Activated naive CD8-positive, alpha-beta T cell treated with anti-CD3 and anti-CD28 coated beads, Interleukin-2, amount 50 U/mL, for 24 hours (primary cell): ENCODE measurements around the gene CDH23.
A peak's percentile ranks its signal among the peaks of the same experiment; 100 is the strongest.

Experiments used
- ATAC-seq: fragments of 150-1000 bp; cut with Tn5 transposase; one replicate; pipeline ENCODE4 v1.10.0; 2021
- DNase-seq: peaks from one replicate; pipeline ENCODE4 v3.0.0; 2021
- H3K27ac Mint-ChIP-seq: one replicate; pipeline ENCODE4 v1.8.0; 2021; ENCODE audit warnings: mild to moderate bottlenecking, mixed read lengths
- H3K27me3 Mint-ChIP-seq: one replicate; pipeline ENCODE4 v1.8.0; 2021; ENCODE audit warnings: mixed read lengths
- H3K36me3 Mint-ChIP-seq: one replicate; pipeline ENCODE4 v1.8.0; 2021; ENCODE audit warnings: low read depth, mixed read lengths
- H3K4me1 Mint-ChIP-seq: one replicate; pipeline ENCODE4 v1.8.0; 2021; ENCODE audit warnings: mixed read lengths
- H3K4me3 Mint-ChIP-seq: one replicate; pipeline ENCODE4 v1.8.0; 2021; ENCODE audit warnings: mild to moderate bottlenecking, moderate library complexity, mixed read lengths
- H3K9me3 Mint-ChIP-seq: one replicate; pipeline ENCODE4 v1.8.0; 2021; ENCODE audit warnings: mixed read lengths

The CDH23 gene

DNA sequence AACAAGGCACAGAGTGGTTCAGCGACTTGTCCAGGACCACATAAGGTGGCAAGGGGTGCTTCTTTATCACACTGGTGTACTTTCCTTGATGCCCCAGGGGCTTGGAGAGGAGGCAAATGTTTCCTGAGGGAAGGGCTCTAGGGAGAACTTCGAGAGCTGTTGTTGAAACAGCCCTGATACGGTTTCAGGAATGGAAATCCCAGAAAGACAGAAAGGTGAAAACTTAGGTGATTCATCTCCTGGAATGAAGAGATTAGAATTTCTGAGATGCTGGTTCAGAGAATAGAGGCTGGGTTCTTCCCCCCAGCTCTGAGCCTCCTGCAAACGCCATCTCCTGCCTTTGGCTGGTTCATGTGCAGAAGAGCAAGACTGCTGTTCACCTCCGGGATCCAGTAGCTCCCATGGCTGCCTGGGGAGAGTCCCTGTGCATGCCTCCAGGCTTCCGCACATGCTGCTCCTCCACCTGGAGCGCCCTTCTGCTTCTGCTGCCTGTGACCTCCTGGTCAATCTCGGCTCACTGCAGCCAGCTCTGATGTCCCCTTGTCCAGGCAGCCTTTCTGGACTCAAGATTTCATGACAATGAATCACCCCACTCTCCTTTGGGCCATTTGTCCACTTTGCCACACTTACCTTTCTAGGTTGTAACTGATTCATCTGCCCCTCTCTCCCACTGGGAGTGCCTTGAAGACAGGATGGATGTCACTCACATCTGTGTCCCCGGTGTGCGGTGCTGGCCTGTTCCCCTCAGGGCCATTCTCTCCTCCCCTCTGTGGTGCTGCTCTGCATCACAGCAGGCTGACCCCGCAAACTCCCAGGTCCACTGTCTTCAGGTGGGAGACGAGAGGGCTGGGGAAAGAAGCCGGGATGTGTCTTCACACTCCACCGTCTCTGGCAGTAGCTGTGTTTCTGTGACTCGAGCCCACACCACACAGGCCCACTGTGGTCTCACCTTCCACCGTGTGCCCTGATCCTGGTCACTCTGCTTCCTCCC lies 3.6 kb upstream of the CDH23 start:
- Mint-ChIP-seq H3K27me3 (peaks cover 40% of the 10 kb centered on the region), H3K4me3 (no peak overlapping the region), H3K36me3 (no peaks in the 10 kb centered on the region), H3K4me1 (peaks cover 3% of the 10 kb centered on the region), H3K9me3 (no peaks in the 10 kb centered on the region), H3K27ac (no peak overlapping the region)
- no peak for DNase-seq
- no peak for ATAC-seq

DNA sequence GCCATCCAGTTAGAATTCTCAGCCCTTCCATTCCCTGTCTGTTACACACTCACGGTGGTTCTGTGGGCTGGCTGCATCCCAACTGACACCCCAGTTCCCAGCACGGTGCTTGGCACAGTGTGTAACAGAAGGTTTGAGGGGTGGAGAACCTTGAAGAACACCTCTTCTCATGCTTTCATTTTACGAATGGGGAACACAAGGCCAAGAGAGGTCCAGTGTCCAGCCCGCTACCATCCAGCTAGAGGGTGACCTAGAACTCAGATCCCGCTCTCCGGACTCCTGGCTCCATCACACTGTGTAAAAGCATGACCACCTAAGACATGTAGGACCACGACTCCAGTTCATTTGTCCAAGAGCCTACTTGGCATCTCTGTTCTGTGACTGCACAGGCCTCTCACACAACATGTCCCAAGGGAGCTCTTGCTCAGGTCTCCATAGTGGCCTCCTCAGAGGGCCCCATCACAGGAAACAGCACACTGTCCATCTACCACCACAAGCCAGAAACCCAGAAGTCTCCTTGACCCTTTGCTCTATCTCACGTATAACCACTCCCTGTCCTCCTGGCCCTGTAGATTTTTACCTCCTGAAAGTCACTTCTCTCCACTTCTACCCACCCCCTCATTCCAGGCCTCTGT lies 2.8 kb upstream of the CDH23 start:
- Mint-ChIP-seq H3K4me3 (no peak overlapping the region), H3K27me3 (peaks cover 48% of the 10 kb centered on the region), H3K36me3 (no peaks in the 10 kb centered on the region)

DNA sequence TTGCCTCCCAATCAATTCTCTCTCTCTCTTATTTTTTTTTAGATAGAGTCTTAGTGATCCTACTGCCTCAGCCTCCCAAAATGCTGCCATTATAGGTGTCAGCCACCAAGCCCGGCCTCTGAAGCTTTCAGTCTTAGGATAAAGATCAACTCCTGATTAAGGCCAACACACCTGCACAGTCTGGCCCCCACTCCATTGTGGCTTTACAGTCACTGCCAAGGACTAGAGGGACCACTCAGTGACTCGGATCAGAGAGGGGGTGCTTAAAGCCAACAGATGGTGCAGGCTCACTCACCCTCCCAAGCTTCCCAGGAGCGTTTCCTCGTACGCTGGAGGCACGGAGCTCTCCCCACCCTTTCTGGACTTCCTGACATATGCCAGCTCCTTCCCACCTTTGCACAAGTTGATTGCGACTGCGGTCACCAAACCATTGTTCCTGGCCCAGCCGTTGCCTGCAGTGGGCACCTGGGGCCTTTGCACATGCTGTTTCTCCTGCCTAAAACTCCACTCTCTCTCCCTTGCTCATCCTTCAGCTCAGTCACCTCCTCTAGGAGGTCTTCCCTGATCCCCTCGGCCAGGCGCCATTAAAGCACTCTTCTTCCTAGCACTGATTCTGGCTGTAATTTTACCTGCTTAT lies 1.7 kb upstream of the CDH23 start:
- Mint-ChIP-seq H3K36me3 (no peaks in the 10 kb centered on the region), H3K27ac (no peak overlapping the region), H3K9me3 (no peaks in the 10 kb centered on the region), H3K4me1 (peaks cover 4% of the 10 kb centered on the region), H3K4me3 (no peak overlapping the region), H3K27me3 (peaks cover 56% of the 10 kb centered on the region)
- DNase-seq (no peak), ATAC-seq (no peak)

More for the DNA sequence above, 2.8 kb upstream of the CDH23 start:
- no peak for ATAC-seq
- peaks cover 4% of the 10 kb centered on the region for H3K4me1 Mint-ChIP-seq
- DNase-seq = no peak
- H3K27ac Mint-ChIP-seq = no peak overlapping the region
- H3K9me3 Mint-ChIP-seq = no peaks in the 10 kb centered on the region

DNA sequence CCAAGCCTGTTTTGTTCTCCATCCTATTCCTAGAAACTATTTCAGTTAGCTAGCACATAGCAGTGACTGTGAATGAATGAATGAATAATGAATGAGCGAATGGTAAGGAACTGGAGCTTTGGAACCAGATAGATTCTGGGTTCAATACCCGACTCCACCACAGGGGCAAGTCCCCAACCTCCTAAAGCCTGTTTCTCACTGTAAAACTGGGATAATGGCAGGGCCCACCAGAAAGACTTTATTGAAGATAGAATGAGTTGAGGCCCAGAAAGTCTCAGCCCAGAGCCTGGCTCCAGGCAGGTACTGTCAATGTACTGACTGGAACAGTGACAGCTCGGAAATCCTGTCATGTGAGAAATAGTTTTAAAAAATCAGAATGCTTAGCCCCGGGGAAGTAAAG lies 1.1 kb upstream of the CDH23 start:
- H3K4me1 Mint-ChIP-seq = peaks cover 4% of the 10 kb centered on the region
- H3K9me3 Mint-ChIP-seq = no peaks in the 10 kb centered on the region
- DNase-seq (no peak), ATAC-seq (no peak)
- peaks cover 59% of the 10 kb centered on the region for H3K27me3 Mint-ChIP-seq
- H3K36me3 Mint-ChIP-seq = no peaks in the 10 kb centered on the region
- no peak overlapping the region for H3K27ac Mint-ChIP-seq
- peak overlapping the region; percentile 44 for H3K4me3 Mint-ChIP-seq

DNA sequence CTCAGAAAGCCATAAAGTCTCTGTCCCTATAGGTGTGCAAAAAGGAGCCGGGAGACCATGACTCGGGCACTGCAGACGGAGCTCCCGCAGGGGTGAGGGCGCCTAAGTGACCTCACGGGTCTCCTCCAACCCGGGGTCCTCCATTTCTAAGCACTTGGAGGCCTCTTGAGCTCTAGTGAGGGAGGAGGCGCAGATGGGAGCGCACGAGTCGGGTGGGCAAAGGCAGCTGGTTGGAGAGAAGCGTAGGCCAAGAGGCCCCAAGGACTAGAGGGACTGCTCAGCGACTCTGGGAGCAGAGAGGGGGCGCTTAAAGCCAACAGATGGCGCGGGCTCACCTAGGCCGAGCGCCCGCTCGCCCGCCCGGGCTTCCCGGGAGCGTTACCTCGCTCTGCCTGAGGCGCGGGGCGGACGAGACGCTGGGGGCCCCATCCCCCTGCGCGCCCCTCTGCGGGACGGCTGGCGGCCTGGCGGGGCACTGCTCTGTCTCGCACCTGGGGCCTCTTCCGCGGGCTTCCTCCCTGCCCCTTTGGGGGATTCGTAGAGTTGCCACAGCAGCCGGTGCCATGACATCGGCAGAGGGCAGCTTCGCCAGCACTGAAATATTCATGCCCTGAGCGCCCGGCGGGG lies 523 bp upstream of the CDH23 start:
- peak; percentile 44 for DNase-seq
- no peaks in the 10 kb centered on the region for H3K9me3 Mint-ChIP-seq
- peak; percentile 81 for ATAC-seq
- H3K27me3 Mint-ChIP-seq = peaks cover 58% of the 10 kb centered on the region
- no peaks in the 10 kb centered on the region for H3K36me3 Mint-ChIP-seq
- H3K4me3 Mint-ChIP-seq = peak overlapping the region; percentile 44
- H3K4me1 Mint-ChIP-seq = peaks cover 4% of the 10 kb centered on the region
- no peak overlapping the region for H3K27ac Mint-ChIP-seq

DNA sequence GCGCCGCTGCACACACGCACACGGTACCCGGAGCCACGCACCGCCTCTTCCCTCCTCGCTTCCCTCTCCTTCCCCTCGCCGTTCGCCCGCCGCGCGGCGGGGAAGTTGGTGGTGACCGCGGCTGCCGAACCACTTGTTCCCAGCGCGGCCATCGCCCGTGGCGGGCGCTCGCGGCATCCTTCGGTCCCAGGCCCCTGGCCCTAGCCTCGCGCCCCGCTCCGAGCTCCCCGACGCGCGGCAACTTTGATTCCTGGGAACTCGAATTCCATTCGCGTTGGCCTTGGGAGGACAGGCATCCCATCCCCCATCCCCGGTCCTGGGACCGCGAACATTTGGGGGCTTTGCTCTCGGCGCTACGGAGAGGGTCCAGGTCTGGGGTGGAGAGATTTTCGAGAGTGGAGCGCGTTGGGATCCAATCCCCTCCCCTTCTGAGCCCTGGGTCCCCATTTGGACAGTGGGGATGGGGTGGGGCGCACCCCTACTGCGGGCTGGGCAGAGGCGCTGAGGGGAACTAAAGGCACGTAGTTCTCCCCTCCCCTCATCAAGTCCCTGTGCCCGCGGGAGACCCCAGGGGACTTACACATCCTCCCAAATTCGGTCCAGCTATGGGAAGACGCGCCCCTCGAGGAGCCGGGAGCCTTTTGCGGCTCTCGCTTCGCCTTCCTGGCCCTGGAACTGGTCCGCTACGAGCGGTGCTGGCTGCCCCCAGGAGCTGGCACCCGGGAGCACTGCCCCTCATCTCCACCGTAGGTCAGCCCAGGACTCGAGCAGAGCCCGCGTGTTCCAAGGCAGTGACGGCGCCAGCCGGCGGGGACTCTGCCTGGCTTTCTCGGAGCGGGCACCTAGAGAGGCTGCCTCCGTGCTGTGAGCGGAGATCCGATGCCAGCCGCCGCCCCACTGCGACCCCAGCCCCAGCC lies 834 bp downstream of the CDH23 start:
- no peak overlapping the region for H3K27ac Mint-ChIP-seq
- H3K27me3 Mint-ChIP-seq = peaks cover 55% of the 10 kb centered on the region
- H3K4me3 Mint-ChIP-seq = peak overlapping the region; percentile 17
- ATAC-seq (no peak), DNase-seq (no peak)
- no peaks in the 10 kb centered on the region for H3K9me3 Mint-ChIP-seq
- peaks cover 4% of the 10 kb centered on the region for H3K4me1 Mint-ChIP-seq
- no peaks in the 10 kb centered on the region for H3K36me3 Mint-ChIP-seq

DNA sequence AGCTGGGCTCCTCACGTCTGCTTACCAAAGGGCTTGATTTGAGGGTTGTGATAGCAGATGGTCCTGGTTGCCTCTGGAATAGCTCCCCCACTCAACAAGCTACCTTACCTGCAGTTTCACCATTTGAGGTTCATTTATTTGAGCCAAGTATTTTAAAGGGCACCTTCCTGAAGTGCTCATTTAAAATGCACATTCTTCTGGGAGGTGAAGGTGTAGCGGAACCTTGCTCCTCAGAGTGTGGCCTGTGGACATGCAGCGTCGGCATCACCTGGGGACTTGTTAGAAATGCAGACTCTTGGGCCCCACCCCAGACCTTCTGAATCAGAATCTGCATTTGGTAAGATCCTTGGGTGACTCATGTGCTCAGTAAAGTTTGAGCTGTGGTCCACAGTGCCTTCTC lies 2.3 kb downstream of the CDH23 start:
- Mint-ChIP-seq H3K27me3 (peaks cover 49% of the 10 kb centered on the region), H3K27ac (no peak overlapping the region), H3K4me1 (peaks cover 4% of the 10 kb centered on the region), H3K4me3 (no peak overlapping the region), H3K36me3 (no peaks in the 10 kb centered on the region), H3K9me3 (no peaks in the 10 kb centered on the region)
- ATAC-seq (no peak), DNase-seq (no peak)

DNA sequence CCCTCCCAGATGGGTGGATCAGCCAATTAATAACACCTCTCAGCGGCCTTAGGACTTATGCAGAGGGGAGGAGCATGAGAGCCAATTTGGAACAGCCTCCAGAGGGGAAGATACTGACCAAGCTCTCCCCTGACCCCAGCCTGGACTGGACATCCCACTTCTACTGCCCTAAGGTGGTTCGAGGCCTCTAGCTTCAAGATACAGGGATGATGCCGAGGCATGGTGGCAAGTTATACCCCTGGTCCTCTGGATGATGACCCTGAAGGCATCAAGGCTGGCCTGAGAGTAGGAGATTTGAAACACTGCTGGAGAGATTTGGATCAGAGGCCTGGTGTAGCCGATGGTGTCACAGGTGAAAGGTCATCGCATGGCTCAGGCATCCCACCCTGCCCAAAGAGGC lies 3.2 kb downstream of the CDH23 start:
- H3K36me3 Mint-ChIP-seq = no peaks in the 10 kb centered on the region
- no peak overlapping the region for H3K27ac Mint-ChIP-seq
- H3K4me3 Mint-ChIP-seq = no peak overlapping the region
- H3K27me3 Mint-ChIP-seq = peaks cover 41% of the 10 kb centered on the region
- ATAC-seq (no peak), DNase-seq (no peak)
- no peaks in the 10 kb centered on the region for H3K9me3 Mint-ChIP-seq
- H3K4me1 Mint-ChIP-seq = peaks cover 4% of the 10 kb centered on the region

DNA sequence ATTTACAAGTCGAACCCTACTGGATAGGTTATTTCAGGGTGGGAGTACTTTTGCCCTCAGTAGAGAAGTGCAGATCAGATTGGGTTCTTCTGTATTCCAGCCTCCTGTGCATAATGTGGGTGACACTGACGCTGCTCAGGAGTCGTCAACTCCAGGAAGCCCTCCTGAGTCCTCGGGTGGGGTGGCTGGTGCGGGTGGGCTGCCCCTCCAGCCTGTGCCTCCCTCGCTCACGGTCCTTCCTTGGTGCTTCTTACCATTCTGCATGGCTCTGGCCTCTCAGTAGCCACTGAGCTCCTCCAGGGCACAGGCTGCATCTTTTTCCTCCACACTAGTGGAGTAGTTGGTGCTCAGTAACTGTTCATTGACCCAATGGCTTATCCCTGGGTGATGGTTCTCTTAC lies 4.3 kb downstream of the CDH23 start:
- no peak overlapping the region for H3K27ac Mint-ChIP-seq
- H3K36me3 Mint-ChIP-seq = no peaks in the 10 kb centered on the region
- H3K4me1 Mint-ChIP-seq = peaks cover 4% of the 10 kb centered on the region
- no peak for ATAC-seq
- H3K27me3 Mint-ChIP-seq = peaks cover 30% of the 10 kb centered on the region
- H3K4me3 Mint-ChIP-seq = no peak overlapping the region
- DNase-seq = no peak
- no peaks in the 10 kb centered on the region for H3K9me3 Mint-ChIP-seq

DNA sequence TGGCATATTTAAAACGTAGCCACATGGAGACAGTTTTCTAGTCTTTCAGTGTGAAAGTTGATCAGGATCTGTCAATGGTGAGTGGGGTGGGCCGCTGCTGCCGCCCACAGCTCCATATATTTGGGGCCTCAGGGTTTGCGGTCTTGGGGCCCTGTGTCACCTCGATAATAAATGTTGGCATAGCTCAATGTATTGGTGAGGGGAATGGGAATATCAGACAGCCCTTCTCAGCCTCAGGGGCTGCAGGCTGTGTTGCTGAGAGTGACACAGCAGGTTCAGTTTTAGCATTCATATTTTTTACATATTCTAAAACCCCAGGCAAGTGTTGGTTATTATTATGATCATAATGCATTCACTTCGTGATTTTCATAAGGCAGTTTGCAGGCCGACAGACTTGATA lies 5.3 kb downstream of the CDH23 start:
- Mint-ChIP-seq H3K36me3 (no peaks in the 10 kb centered on the region), H3K27me3 (peaks cover 29% of the 10 kb centered on the region), H3K27ac (no peak overlapping the region), H3K4me1 (peaks cover 4% of the 10 kb centered on the region), H3K4me3 (no peak overlapping the region), H3K9me3 (no peaks in the 10 kb centered on the region)
- DNase-seq (no peak), ATAC-seq (no peak)

DNA sequence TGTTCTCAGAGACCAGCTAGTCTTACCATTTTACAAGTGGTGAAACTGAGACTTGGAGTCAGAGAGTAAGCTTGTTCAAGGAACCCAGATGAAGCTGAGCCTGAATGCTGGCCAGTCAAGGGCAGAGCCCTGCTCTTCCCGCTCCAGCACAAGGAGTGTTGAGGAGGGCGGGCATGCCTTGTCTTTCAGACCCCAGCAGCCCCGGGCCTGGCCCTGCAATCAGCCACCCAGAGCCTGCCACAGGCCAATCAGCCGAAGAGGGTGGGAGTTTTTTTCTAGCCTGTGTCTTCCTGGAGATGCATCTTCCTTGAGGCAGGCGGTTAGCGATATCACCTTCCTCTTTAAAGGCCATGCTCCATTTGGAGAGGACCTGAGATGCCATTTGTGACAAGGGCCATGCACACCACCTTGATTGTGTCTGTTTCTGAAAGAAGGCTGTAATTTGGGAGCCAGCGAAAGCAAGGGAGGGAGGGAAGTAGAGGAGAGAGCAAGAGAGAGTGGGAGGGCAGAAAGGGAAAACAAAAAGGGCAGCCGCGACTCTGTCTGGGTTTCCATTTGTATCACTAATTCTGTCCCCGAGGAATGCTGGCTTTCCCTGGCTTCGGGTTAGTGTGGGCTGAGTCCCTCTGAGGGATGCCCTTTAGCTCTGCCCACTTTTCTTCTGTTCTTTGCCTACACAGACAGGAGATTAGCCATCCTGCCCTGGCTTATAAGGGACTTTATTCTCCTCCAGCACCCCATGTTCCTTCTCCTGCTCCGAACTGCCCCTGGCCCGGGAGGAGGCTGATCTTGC lies 8.0 kb downstream of the CDH23 start:
- Mint-ChIP-seq H3K36me3 (no peaks in the 10 kb centered on the region), H3K4me1 (no peaks in the 10 kb centered on the region), H3K27ac (no peak overlapping the region), H3K4me3 (no peak overlapping the region), H3K27me3 (peaks cover 7% of the 10 kb centered on the region), H3K9me3 (no peaks in the 10 kb centered on the region)
- ATAC-seq (no peak), DNase-seq (no peak)

DNA sequence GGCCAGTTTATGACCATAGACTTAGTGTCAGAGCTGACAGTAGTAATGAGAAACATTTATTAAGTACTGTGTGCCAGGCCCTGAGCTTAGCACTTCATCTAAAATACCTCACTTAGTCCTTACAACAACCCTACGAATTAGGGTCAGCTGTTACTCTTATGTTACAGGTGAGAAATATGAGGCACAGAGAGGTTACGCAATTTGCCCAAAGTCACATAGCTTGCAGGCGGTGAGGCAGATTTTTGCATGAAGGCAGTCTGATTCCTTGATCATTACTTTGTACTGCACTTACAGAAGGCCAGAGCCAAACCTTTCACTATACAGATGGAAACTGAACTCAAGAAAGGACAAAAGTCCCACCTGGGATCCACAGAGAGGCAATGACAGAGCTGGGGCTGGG lies 10.2 kb downstream of the CDH23 start:
- H3K4me1 Mint-ChIP-seq = no peaks in the 10 kb centered on the region
- DNase-seq = no peak
- peaks cover 2% of the 10 kb centered on the region for H3K9me3 Mint-ChIP-seq
- H3K27me3 Mint-ChIP-seq = no peaks in the 10 kb centered on the region
- no peak overlapping the region for H3K4me3 Mint-ChIP-seq
- no peak for ATAC-seq
- H3K27ac Mint-ChIP-seq = no peak overlapping the region
- H3K36me3 Mint-ChIP-seq = no peaks in the 10 kb centered on the region
